Keratinocyte (primary cell): ENCODE data around the gene KRTAP12-3. TPM values are rescaled to one million over a fixed set of nuclear protein-coding genes. Genes with fewer than 3 reads are reported as not detected.

Experiments used
- DNase-seq: peaks from one replicate; pipeline ENCODE4 v3.0.0-alpha.2; 2011; ENCODE audit warnings: low read depth, missing footprints, low spot score
- FAIRE-seq: peaks from 2 replicates; lab custom pipeline; 2011; peaks lifted over from hg19 to GRCh38; lab: Jason Lieb, UNC
- H2AFZ ChIP-seq: 2 replicates; pipeline ENCODE4 v1.6.0; 2012; ENCODE audit warnings: low read length, control low read depth, inconsistent platforms; ENCODE audit not compliant: control insufficient read depth
- H3K27ac ChIP-seq: 2 replicates; pipeline ENCODE4 v1.5.1; 2011; ENCODE audit warnings: low read length; ENCODE audit not compliant: control insufficient read depth, insufficient read depth
- H3K27me3 ChIP-seq: 3 replicates; pipeline ENCODE4 v1.6.0; 2011; ENCODE audit warnings: low read length; ENCODE audit not compliant: control insufficient read depth, insufficient read depth; ENCODE audit errors: extremely low read depth
- H3K36me3 ChIP-seq, 2 experiments: 2 replicates in 1 of 2; 3 replicates in 1 of 2; pipeline ENCODE4 v1.5.1; 2011; ENCODE audit warnings: low read length in 2 of 2, mild to moderate bottlenecking in 1 of 2; ENCODE audit not compliant: control insufficient read depth in 2 of 2, insufficient read depth in 2 of 2; ENCODE audit errors: extremely low read depth in 1 of 2
- H3K4me1 ChIP-seq: 3 replicates; pipeline ENCODE4 v1.5.1; 2011; ENCODE audit warnings: low read length; ENCODE audit not compliant: control insufficient read depth, insufficient read depth; ENCODE audit errors: extremely low read depth
- H3K4me2 ChIP-seq: 3 replicates; pipeline ENCODE4 v1.6.0; 2011; ENCODE audit warnings: low read depth, low read length; ENCODE audit not compliant: control insufficient read depth, insufficient read depth; ENCODE audit errors: extremely low read depth
- H3K4me3 ChIP-seq, 3 experiments: fragments of 200-600 bp in 1 of 3; sonication (generic) in 1 of 3; 2 replicates in 2 of 3; 3 replicates in 1 of 3; pipeline ENCODE4 v1.5.1; 2011 to 2016; ENCODE audit warnings: low read length in 3 of 3, mild to moderate bottlenecking in 3 of 3, control low read depth in 2 of 3, inconsistent platforms in 1 of 3, low read depth in 1 of 3, mixed read lengths in 1 of 3, mixed run types in 1 of 3, moderate library complexity in 1 of 3; ENCODE audit not compliant: control insufficient read depth in 2 of 3, insufficient read depth in 2 of 3; ENCODE audit errors: extremely low read depth in 1 of 3
- H3K79me2 ChIP-seq: 2 replicates; pipeline ENCODE4 v1.6.0; 2012; ENCODE audit warnings: low read length; ENCODE audit not compliant: control insufficient read depth, insufficient read depth
- H3K9ac ChIP-seq: 3 replicates; pipeline ENCODE4 v1.6.0; 2011; ENCODE audit warnings: low read length; ENCODE audit not compliant: control insufficient read depth, insufficient read depth; ENCODE audit errors: extremely low read depth
- H3K9me1 ChIP-seq: 3 replicates; pipeline ENCODE4 v1.6.0; 2011; ENCODE audit warnings: low read length; ENCODE audit not compliant: control insufficient read depth, insufficient read depth; ENCODE audit errors: extremely low read depth
- H3K9me3 ChIP-seq: 2 replicates; pipeline ENCODE4 v1.5.1; 2012; ENCODE audit warnings: low read depth, low read length; ENCODE audit not compliant: control insufficient read depth
- H4K20me1 ChIP-seq: 3 replicates; pipeline ENCODE4 v1.6.0; 2011; ENCODE audit warnings: low read length; ENCODE audit not compliant: control insufficient read depth, insufficient read depth; ENCODE audit errors: extremely low read depth
- CTCF ChIP-seq, 3 experiments: IDR thresholded peaks in 1 of 3; conservative IDR thresholded peaks in 1 of 3; optimal IDR thresholded peaks in 1 of 3; 2 replicates in 2 of 3; 3 replicates in 1 of 3; pipeline versions ENCODE3 to v1.5.1; 2011; ENCODE audit warnings: low read length in 3 of 3, mild to moderate bottlenecking in 3 of 3, moderate library complexity in 2 of 3, control low read depth in 1 of 3, inconsistent platforms in 1 of 3; ENCODE audit not compliant: insufficient read depth in 2 of 3; ENCODE audit errors: extremely low read depth in 1 of 3
- EZH2 ChIP-seq: IDR thresholded peaks from one replicate; pipeline ENCODE4 v1.6.1; 2012; ENCODE audit warnings: inconsistent platforms, mild to moderate bottlenecking, low read length, moderate library complexity
- dilution Hi-C: fragments of 300-500 bp; cut with MboI; formaldehyde crosslinking; loops from one replicate; pipeline ENCODE4 v1.7.0; 2020; ENCODE audit warnings: low sequenced_read_pairs; ENCODE audit not compliant: extremely low pct_ligation_motif_present
- polyA plus RNA-seq, 5 experiments: library from polyadenylated mRNA; depleted of rRNA in 3 of 5; stranded (reverse) in 3 of 5; stranded (forward) in 1 of 5; unstranded in 1 of 5; fragments of >200 nt; gene quantifications; 1 replicate in 1 of 5; 2 replicates in 3 of 5; 3 replicates in 1 of 5; pipeline versions ENCODE4 v1.2.1 to v1.2.3, GENCODE V29; 2011 to 2012; ENCODE audit warnings: missing spikeins in 2 of 5, low read depth in 1 of 5, low replicate concordance in 1 of 5

The KRTAP12-3 gene
- polyA plus RNA-seq, 1 donor (not counting 4 experiments of a cell fraction or from before 2014, with no cell fraction given), result not detected

DNA sequence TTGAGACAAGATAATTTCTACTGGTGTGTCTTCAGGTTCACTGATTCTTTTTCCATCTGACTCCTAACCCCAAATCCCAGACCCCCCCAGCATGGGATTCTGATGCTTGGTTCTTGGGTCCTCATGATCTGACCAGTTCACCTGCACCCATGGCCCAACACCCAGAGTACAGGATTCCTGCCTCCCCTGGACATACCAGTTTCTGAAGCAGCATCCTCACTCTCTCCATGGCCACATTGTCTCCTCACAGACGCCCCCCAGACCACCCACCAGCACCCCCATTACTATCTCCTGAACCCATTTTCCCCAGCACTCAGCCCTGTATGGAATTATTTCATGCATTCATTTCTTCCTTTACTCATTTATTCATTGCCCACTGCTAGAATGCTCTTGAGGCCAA, 864 bp upstream of the KRTAP12-3 start:
- Histone ChIP-seq H3K4me2 (no peak overlapping the region), H3K27me3 (no peaks in the 10 kb centered on the region), H3K9me3 (no peaks in the 10 kb centered on the region), H2AFZ (no peak overlapping the region), H3K9ac (no peak overlapping the region), H3K4me1 (no peaks in the 10 kb centered on the region), H4K20me1 (no peaks in the 10 kb centered on the region), H3K36me3 (no peaks in the 10 kb centered on the region), H3K9me1 (no peaks in the 10 kb centered on the region), H3K4me3 (no peak overlapping the region), H3K27ac (no peak overlapping the region), H3K79me2 (no peaks in the 10 kb centered on the region)
- no peak for FAIRE-seq
- dilution Hi-C loops, result no loop called here
- no peak for DNase-seq
- no peak for TF ChIP-seq EZH2
- no peak for TF ChIP-seq CTCF (optimal IDR thresholded peaks at IDR 0.05 in 1 of 3, IDR thresholded peaks at IDR 0.05 in 1 of 3, conservative IDR thresholded peaks at IDR 0.05 in 1 of 3; ENCODE audit: extremely low read depth in 1 of 3, insufficient read depth in 2 of 3, low read length in 3 of 3)

- Histone ChIP-seq H2AFZ (no peak overlapping the region), H3K9me3 (no peaks in the 10 kb centered on the region), H3K36me3 (no peaks in the 10 kb centered on the region), H3K9me1 (no peaks in the 10 kb centered on the region), H4K20me1 (no peaks in the 10 kb centered on the region), H3K79me2 (no peaks in the 10 kb centered on the region), H3K4me2 (no peak overlapping the region), H3K4me1 (no peaks in the 10 kb centered on the region), H3K9ac (no peak overlapping the region), H3K27ac (no peak overlapping the region), H3K4me3 (no peak overlapping the region), H3K27me3 (no peaks in the 10 kb centered on the region)
- TF ChIP-seq EZH2 (no peak), CTCF (optimal IDR thresholded peaks at IDR 0.05 in 1 of 3, IDR thresholded peaks at IDR 0.05 in 1 of 3, conservative IDR thresholded peaks at IDR 0.05 in 1 of 3; ENCODE audit: extremely low read depth in 1 of 3, insufficient read depth in 2 of 3, low read length in 3 of 3) (no peak)
- no peak for DNase-seq
- no peak for FAIRE-seq
- dilution Hi-C loops, result no loop called here
Observed at GRCh38 chr21:44658541-44658910, 794 bp downstream of the KRTAP12-3 start.
